Neural progenitor cell (in vitro differentiated cells): ENCODE measurements around the gene NR2C2.

Experiments used
- EZH2 ChIP-seq: fragments of 200-600 bp; sonication (generic); IDR thresholded peaks from 2 replicates; pipeline ENCODE4 v1.6.1; 2017; ENCODE audit warnings: antibody characterized with exemption, mild to moderate bottlenecking, moderate library complexity
- TF ChIP-seq, protein P1 (sequence below): fragments of 200-600 bp; sonication (generic); IDR thresholded peaks from 2 replicates; pipeline ENCODE4 v1.5.1; 2017; ENCODE audit warnings: antibody characterized with exemption, mild to moderate bottlenecking

DNA sequence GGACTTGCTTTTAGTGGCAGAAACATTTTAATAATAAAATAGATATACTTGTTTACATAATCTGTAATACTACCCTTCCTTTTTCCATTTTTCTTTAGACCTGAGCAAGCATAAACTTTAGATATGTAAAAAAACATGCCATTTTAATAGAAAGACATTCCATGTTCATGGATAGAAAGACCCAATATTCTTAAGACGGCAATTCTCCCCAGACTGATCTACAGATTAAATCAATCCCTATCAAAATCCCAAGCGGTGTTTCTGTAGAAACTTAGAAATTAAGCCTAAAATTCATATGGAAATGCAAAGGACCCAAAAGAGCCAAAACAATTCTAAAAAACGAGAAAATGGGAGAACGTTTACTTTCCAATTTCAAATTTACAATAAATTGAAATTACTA lies 106.2 kb downstream of the NR2C2 start:
- TF ChIP-seq, protein P1, sequence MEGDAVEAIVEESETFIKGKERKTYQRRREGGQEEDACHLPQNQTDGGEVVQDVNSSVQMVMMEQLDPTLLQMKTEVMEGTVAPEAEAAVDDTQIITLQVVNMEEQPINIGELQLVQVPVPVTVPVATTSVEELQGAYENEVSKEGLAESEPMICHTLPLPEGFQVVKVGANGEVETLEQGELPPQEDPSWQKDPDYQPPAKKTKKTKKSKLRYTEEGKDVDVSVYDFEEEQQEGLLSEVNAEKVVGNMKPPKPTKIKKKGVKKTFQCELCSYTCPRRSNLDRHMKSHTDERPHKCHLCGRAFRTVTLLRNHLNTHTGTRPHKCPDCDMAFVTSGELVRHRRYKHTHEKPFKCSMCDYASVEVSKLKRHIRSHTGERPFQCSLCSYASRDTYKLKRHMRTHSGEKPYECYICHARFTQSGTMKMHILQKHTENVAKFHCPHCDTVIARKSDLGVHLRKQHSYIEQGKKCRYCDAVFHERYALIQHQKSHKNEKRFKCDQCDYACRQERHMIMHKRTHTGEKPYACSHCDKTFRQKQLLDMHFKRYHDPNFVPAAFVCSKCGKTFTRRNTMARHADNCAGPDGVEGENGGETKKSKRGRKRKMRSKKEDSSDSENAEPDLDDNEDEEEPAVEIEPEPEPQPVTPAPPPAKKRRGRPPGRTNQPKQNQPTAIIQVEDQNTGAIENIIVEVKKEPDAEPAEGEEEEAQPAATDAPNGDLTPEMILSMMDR, result no peak
- TF ChIP-seq EZH2, result no peak
